ENCODE data around the gene DIDO1.

DNA sequence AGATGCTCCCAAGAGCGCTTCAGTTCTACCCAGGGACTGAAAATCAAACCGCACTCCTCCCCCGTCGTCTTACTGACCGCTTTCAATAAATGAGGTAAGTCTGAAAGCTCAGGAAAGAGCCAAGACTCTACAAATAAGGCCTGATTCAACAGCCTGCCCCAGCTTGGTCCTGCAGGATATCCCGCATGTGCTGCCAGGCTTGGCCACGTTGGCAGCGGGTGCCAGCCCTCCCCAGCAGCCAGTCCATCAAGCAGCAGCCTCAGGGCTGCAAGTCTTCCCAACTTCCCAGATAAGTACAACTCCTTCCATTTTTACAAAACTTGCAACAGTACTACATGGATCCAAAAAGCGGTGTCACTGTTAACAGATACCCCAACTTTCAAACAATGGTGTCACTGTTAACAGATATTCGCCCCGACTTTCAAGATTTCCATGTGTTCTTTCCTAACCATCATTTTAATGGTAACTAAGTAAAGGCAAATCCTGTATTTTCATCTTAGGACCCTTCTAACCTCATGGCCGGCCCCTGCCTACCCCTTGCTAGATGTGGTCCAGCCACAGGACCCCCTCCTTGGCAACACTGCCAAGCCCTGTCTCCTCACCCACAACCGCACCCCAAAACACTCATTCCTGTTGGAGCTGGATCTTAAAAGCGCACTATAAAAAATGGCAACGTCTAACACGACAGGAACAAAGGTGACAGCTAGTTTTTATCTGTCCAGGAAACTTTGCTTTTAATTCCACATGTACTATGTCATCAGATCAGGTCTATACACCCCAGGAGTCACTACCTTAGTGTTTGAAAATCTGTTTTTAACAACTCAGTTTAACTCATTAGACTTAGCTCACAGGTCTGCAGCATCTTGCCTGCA, 28.0 kb downstream of the DIDO1 start:
- no peak for TF ChIP-seq CTCF (IDR thresholded peaks at IDR 0.05)
- TF ChIP-seq POLR2AphosphoS5 (IDR thresholded peaks at IDR 0.05), result no peak
- no peak for TF ChIP-seq POLR2A (IDR thresholded peaks at IDR 0.05)
